Coronary artery (tissue), 2 donors: ENCODE results near the gene KRT75.

Source experiments
- DNase-seq: peaks from one replicate; pipeline ENCODE4 v3.0.0-alpha.2; 2017; ENCODE audit warnings: low spot score
- H3K27ac ChIP-seq, 2 donors: fragments of 200-600 bp; sonication (generic); one replicate each; pipeline ENCODE4 v1.5.1; 2016 to 2019
- H3K4me3 ChIP-seq: fragments of 200-600 bp; sonication (generic); 2 replicates; pipeline ENCODE4 v1.5.1; 2016; ENCODE audit warnings: mild to moderate bottlenecking, moderate library complexity
- TF ChIP-seq, protein P1 (sequence below): fragments of 200-600 bp; sonication (generic); IDR thresholded peaks from one replicate; pipeline ENCODE4 v1.5.1; 2019; ENCODE audit warnings: antibody characterized with exemption

Gene KRT75

DNA sequence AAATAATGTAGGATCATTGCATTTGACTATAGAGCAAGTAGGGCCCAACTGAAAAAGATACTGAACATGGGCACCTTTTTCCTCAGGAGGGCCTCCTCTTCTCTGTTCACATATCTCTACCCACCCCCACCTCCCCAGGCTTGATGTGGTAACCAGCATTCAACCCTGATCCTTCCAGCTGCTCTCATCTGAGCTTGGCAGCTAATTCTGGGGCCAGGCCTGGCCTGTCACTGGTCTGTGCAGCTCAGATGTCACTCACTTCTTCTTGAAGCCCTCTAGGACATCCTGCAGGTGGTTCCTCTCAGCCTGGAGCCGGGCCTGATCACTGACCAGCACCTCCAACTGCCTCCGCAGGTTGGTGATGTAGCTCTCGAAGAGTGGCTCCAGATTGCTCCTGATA lies 50.8 kb downstream of the KRT75 start:
- TF ChIP-seq, protein P1, sequence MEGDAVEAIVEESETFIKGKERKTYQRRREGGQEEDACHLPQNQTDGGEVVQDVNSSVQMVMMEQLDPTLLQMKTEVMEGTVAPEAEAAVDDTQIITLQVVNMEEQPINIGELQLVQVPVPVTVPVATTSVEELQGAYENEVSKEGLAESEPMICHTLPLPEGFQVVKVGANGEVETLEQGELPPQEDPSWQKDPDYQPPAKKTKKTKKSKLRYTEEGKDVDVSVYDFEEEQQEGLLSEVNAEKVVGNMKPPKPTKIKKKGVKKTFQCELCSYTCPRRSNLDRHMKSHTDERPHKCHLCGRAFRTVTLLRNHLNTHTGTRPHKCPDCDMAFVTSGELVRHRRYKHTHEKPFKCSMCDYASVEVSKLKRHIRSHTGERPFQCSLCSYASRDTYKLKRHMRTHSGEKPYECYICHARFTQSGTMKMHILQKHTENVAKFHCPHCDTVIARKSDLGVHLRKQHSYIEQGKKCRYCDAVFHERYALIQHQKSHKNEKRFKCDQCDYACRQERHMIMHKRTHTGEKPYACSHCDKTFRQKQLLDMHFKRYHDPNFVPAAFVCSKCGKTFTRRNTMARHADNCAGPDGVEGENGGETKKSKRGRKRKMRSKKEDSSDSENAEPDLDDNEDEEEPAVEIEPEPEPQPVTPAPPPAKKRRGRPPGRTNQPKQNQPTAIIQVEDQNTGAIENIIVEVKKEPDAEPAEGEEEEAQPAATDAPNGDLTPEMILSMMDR: no peak
- no peak overlapping the region for H3K27ac ChIP-seq
- no peak overlapping the region for H3K4me3 ChIP-seq
- DNase-seq: no peak

DNA sequence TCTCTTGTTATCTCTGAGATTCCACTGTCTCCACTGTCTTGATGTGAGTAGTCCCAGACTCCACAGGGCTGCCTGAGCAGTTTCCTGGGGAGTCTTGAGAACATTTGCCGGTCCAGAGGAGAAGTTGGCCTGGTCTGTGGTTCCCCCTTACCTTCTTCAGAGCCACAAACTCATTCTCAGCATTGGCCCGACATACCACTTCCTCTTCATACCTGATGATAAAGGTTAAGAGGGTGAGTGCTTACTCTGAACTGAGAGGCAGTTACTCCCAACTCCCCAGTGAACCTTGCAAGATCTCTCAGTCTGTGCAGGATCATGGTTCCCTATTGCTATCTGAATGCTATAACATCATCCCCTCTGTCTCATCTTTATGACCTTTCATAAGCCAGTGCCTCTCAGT lies 51.3 kb downstream of the KRT75 start:
- no peak for DNase-seq
- TF ChIP-seq, protein P1: no peak

DNA sequence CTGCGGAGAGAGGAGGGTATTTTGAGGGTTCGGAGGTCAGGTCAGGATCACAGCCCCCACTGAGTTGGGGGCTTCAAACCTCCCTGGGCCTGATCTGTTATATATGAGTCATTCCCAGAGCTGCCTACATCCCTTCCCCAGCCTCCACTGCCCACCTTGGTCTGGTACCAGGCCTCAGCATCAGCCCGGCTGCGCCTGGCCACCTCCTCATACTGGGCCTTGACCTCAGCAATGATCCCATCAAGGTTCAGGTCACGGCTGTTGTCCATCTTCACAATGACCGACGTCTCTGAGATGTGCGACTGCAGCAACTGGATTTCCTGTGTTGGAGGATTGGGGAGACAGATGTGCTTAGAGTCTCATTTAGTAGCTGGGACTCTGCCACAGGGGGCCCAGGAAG lies 53.0 kb downstream of the KRT75 start:
- H3K4me3 ChIP-seq: no peak overlapping the region
- TF ChIP-seq, protein P1: no peak
- no peak overlapping the region for H3K27ac ChIP-seq
- no peak for DNase-seq

More for the DNA sequence above, 51.3 kb downstream of the KRT75 start:
- Histone ChIP-seq H3K27ac (no peak overlapping the region), H3K4me3 (no peak overlapping the region)

DNA sequence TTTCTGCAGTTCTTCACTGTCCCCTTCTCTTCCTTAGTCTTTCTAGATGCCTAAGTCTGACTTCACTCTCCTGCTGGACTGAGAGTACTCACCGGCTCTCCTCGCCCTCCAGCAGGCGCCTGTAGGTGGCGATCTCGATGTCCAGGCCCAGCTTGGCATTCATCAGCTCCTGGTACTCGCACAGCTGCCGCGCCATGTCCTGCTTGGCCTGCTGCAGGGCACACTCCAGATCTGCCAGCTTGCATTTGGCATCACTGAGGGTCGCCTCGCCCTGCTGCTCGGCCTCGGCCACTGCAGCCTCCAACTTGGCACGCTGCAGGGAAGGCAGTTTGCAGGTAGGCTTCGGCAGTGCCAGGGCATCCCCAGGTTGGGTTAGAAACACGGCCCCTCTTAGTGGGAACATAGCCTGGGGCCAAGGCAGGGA lies 53.9 kb downstream of the KRT75 start:
- no peak overlapping the region for H3K27ac ChIP-seq
- DNase-seq: no peak
- TF ChIP-seq, protein P1: no peak
- H3K4me3 ChIP-seq: no peak overlapping the region

DNA sequence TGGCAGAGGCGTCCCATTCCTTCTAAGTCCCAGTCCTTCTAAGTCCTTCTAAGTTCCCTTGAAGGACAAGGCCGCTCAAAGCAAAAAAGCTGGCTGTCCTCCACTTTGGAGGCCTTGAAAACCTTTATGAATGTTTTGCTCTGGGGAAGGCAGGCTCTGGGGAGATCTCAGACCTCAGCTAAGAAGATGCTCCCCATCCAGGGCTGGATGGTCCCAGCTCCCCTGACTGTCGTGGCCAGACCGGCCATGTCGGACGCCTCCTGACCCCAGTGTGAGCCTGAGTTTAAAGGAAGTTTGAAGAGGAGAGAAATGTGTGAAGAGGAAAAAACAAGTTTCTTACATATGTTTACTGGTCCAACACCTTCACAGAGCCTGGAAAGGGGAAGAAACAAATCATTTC lies 54.6 kb downstream of the KRT75 start:
- DNase-seq: no peak
- H3K4me3 ChIP-seq: no peak overlapping the region
- TF ChIP-seq, protein P1: no peak

DNA sequence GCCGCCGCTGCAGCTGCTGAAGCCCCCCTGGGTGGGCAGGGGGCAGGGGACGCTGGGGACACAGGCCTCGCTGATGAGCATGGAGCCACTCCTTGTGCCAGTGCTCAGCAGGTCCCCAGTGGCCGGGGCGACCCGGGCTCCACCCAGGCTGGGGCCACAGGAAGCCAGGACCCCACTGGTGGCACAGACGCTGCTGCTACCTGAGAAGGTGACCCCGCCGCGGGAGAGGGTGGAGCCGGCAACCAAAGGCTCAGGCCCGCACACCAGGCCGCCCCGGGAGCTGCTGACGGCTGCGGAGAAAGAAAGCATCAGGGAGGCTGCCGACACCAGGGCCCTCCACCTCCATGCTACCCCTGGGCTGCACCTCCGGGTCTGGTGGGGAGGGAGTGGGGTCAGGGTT lies 56.1 kb downstream of the KRT75 start:
- no peak overlapping the region for H3K4me3 ChIP-seq
- no peak for DNase-seq
- TF ChIP-seq, protein P1: no peak
- H3K27ac ChIP-seq: no peak overlapping the region

More for the DNA sequence above, 54.6 kb downstream of the KRT75 start:
- no peak overlapping the region for H3K27ac ChIP-seq

DNA sequence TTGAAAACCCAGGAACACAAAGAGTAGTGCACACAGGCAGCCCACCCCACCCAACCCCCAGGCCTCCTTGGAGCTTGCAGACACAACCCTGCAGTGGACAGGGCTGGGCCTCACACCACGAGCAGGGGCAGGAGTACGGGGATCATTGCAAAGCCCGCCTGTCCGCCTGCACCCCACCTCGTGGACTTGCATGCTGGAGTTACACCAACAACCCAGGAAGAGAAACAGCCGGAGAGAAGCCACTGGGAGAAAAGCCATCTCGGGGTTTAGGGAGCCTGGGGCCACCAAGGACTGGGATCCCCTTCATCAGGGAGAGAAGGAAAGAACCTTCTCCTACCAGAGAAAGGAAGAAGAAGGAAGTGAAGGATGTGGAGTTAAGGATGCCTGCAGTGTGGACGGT lies 56.9 kb downstream of the KRT75 start:
- Histone ChIP-seq H3K4me3 (no peak overlapping the region), H3K27ac (no peak overlapping the region)
- no peak for DNase-seq
- TF ChIP-seq, protein P1: no peak
